ENCODE measurements around the gene MYBPC3.

Gene MYBPC3

GRCh38 chr11:47295385-47295784, 57.1 kb downstream of the MYBPC3 start:
- Histone ChIP-seq H3K4me3 (ENCODE audit: low read depth, low read length) (no peak overlapping the region), H3K4me1 (ENCODE audit: control insufficient read depth, insufficient read depth, low read length) (no peaks in the 10 kb centered on the region), H3K27me3 (ENCODE audit: control insufficient read depth, insufficient read depth, low read length) (no peaks in the 10 kb centered on the region), H3K9me3 (ENCODE audit: control insufficient read depth, insufficient read depth, low read length) (no peaks in the 10 kb centered on the region), H3K9ac (ENCODE audit: low read depth, low read length) (no peak overlapping the region), H3K36me3 (ENCODE audit: control insufficient read depth, insufficient read depth, low read length) (peaks cover 14% of the 10 kb centered on the region)

DNA sequence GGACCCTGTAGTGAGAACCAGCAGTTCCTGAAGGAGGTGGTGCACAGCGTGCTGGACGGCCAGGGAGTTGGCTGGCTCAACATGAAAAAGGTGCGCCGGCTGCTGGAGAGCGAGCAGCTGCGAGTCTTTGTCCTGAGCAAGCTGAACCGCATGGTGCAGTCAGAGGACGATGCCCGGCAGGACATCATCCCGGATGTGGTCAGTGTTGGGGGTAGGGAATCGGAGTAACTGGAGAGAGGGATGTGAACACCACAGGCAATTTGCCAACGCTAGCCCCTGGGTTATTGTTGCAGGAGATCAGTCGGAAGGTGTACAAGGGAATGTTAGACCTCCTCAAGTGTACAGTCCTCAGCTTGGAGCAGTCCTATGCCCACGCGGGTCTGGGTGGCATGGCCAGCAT, 62.6 kb downstream of the MYBPC3 start:
- Histone ChIP-seq H3K4me1 (ENCODE audit: control insufficient read depth, insufficient read depth, low read length) (no peaks in the 10 kb centered on the region), H3K36me3 (ENCODE audit: control insufficient read depth, insufficient read depth, low read length) (peaks cover 32% of the 10 kb centered on the region), H3K9ac (ENCODE audit: low read depth, low read length) (no peak overlapping the region), H3K27me3 (ENCODE audit: control insufficient read depth, insufficient read depth, low read length) (no peaks in the 10 kb centered on the region), H3K4me3 (ENCODE audit: low read depth, low read length) (no peak overlapping the region), H3K9me3 (ENCODE audit: control insufficient read depth, insufficient read depth, low read length) (no peaks in the 10 kb centered on the region)

- H3K36me3 ChIP-seq (ENCODE audit: control insufficient read depth, insufficient read depth, low read length), result peaks cover 29% of the 10 kb centered on the region
- no peaks in the 10 kb centered on the region for H3K27me3 ChIP-seq (ENCODE audit: control insufficient read depth, insufficient read depth, low read length)
- no peaks in the 10 kb centered on the region for H3K4me1 ChIP-seq (ENCODE audit: control insufficient read depth, insufficient read depth, low read length)
- H3K9me3 ChIP-seq (ENCODE audit: control insufficient read depth, insufficient read depth, low read length), result no peaks in the 10 kb centered on the region
- no peak overlapping the region for H3K9ac ChIP-seq (ENCODE audit: low read depth, low read length)
- no peak overlapping the region for H3K4me3 ChIP-seq (ENCODE audit: low read depth, low read length)
Observed at GRCh38 chr11:47288066-47288465, 64.4 kb downstream of the MYBPC3 start.

- H3K4me1 ChIP-seq (ENCODE audit: control insufficient read depth, insufficient read depth, low read length), result no peaks in the 10 kb centered on the region
- H3K4me3 ChIP-seq (ENCODE audit: low read depth, low read length), result no peak overlapping the region
- no peaks in the 10 kb centered on the region for H3K27me3 ChIP-seq (ENCODE audit: control insufficient read depth, insufficient read depth, low read length)
- no peaks in the 10 kb centered on the region for H3K9me3 ChIP-seq (ENCODE audit: control insufficient read depth, insufficient read depth, low read length)
- no peak overlapping the region for H3K9ac ChIP-seq (ENCODE audit: low read depth, low read length)
- H3K36me3 ChIP-seq (ENCODE audit: control insufficient read depth, insufficient read depth, low read length), result peaks cover 41% of the 10 kb centered on the region
Observed at GRCh38 chr11:47285969-47286770, 66.3 kb downstream of the MYBPC3 start.

DNA sequence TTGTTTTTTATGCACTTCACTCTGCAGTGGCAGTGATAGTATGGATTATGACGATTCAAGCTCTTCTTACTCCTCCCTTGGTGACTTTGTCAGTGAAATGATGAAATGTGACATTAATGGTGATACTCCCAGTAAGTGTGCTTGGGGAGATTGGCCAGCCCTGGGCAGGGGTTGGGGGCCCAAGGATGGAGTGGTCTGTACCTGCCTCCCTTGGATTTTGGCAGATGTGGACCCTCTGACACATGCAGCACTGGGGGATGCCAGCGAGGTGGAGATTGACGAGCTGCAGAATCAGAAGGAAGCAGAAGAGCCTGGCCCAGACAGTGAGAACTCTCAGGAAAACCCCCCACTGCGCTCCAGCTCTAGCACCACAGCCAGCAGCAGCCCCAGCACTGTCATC, 68.4 kb downstream of the MYBPC3 start:
- Histone ChIP-seq H3K27me3 (ENCODE audit: control insufficient read depth, insufficient read depth, low read length) (no peaks in the 10 kb centered on the region), H3K4me3 (ENCODE audit: low read depth, low read length) (no peak overlapping the region), H3K9me3 (ENCODE audit: control insufficient read depth, insufficient read depth, low read length) (no peaks in the 10 kb centered on the region), H3K36me3 (ENCODE audit: control insufficient read depth, insufficient read depth, low read length) (peaks cover 42% of the 10 kb centered on the region), H3K4me1 (ENCODE audit: control insufficient read depth, insufficient read depth, low read length) (no peaks in the 10 kb centered on the region), H3K9ac (ENCODE audit: low read depth, low read length) (no peak overlapping the region)

DNA sequence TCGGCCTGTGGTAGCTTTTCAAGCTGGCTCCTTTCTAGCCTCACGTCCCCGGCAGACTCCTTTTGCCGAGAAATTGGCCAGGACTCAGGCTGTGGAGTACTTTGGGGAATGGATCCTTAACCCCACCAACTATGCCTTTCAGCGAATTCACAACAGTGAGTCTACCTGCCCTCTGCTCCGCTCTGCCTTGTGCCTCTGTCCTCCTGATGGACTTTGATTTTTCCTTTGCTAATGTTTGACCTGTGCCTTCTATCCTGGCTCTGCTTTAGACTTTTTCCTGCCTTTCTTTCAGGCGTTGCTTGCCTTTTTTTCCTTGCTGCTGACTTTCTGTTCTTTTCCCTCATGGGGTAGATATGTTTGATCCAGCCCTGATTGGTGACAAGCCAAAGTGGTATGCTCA, 70.0 kb downstream of the MYBPC3 start:
- H3K27me3 ChIP-seq (ENCODE audit: control insufficient read depth, insufficient read depth, low read length), result no peaks in the 10 kb centered on the region
- H3K36me3 ChIP-seq (ENCODE audit: control insufficient read depth, insufficient read depth, low read length), result peaks cover 36% of the 10 kb centered on the region

More for the DNA sequence above, 70.0 kb downstream of the MYBPC3 start:
- no peak overlapping the region for H3K9ac ChIP-seq (ENCODE audit: low read depth, low read length)
- no peaks in the 10 kb centered on the region for H3K9me3 ChIP-seq (ENCODE audit: control insufficient read depth, insufficient read depth, low read length)
- no peaks in the 10 kb centered on the region for H3K4me1 ChIP-seq (ENCODE audit: control insufficient read depth, insufficient read depth, low read length)
- no peak overlapping the region for H3K4me3 ChIP-seq (ENCODE audit: low read depth, low read length)
